Testis (tissue), 2 donors: ENCODE results near the gene COX14.

Source experiments
- CTCF ChIP-seq, 3 experiments: fragments of 450-650 bp in 2 of 3; fragments of 200-600 bp in 1 of 3; sonication (generic) in 1 of 3; IDR thresholded peaks; one replicate each; pipeline ENCODE4 v1.5.1; 2016 to 2019; ENCODE audit warnings: antibody characterized with exemption in 3 of 3, mild to moderate bottlenecking in 2 of 3, moderate library complexity in 1 of 3
- POLR2A ChIP-seq: fragments of 450-650 bp; IDR thresholded peaks from one replicate; pipeline ENCODE4 v1.6.1; 2017; ENCODE audit warnings: antibody characterized with exemption, mild to moderate bottlenecking, moderate library complexity

- TF ChIP-seq CTCF (IDR thresholded peaks at IDR 0.05) (no peak), POLR2A (no peak)
Measured at GRCh38 chr12:50103351-50103750, 8.7 kb upstream of the COX14 start.
